Suprapubic skin (tissue), 4 donors: Measurements from ENCODE around the gene KCNG3.

ENCODE experiments used
- EP300 ChIP-seq: sonication (generic); formaldehyde crosslinking; IDR thresholded peaks from one replicate; pipeline ENCODE4 v1.6.1; 2017; ENCODE audit warnings: antibody characterized with exemption
- POLR2A ChIP-seq, 2 donors: fragments of 450-650 bp; IDR thresholded peaks; one replicate each; pipeline ENCODE4 v1.6.1; 2017; ENCODE audit warnings: antibody characterized with exemption in 2 of 2, mild to moderate bottlenecking in 2 of 2, moderate library complexity in 2 of 2
- POLR2AphosphoS5 ChIP-seq, 3 donors: sonication (generic); formaldehyde crosslinking; IDR thresholded peaks; one replicate each; pipeline ENCODE4 v1.6.1; 2017; ENCODE audit warnings: antibody characterized with exemption in 3 of 3
- TF ChIP-seq, protein P1 (sequence below), 2 donors: fragments of 200-600 bp in 1 of 2; fragments of 450-650 bp in 1 of 2; sonication (generic) in 1 of 2; IDR thresholded peaks; one replicate each; pipeline ENCODE4 v1.5.1; 2016 to 2019; ENCODE audit warnings: antibody characterized with exemption in 2 of 2, mild to moderate bottlenecking in 1 of 2, moderate library complexity in 1 of 2

DNA sequence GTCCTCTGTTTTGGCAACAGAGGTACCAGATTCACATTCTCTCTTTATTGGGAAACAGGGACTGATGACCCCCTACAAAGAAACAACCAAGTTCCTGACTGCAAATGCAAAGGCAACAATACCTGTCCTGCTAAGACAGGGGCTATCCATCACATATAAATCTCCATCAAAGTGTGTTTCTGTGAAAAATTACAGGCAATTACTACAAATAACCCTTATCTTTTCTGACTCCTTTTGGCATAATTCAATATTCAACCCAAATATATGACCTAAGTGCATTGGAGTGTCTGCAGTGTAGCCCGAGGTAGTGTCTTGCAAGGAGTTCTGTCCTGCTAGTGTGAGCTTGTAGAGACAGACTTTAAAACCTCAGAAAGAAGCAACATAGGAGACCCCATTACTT lies 35.4 kb downstream of the KCNG3 start:
- TF ChIP-seq, protein P1, sequence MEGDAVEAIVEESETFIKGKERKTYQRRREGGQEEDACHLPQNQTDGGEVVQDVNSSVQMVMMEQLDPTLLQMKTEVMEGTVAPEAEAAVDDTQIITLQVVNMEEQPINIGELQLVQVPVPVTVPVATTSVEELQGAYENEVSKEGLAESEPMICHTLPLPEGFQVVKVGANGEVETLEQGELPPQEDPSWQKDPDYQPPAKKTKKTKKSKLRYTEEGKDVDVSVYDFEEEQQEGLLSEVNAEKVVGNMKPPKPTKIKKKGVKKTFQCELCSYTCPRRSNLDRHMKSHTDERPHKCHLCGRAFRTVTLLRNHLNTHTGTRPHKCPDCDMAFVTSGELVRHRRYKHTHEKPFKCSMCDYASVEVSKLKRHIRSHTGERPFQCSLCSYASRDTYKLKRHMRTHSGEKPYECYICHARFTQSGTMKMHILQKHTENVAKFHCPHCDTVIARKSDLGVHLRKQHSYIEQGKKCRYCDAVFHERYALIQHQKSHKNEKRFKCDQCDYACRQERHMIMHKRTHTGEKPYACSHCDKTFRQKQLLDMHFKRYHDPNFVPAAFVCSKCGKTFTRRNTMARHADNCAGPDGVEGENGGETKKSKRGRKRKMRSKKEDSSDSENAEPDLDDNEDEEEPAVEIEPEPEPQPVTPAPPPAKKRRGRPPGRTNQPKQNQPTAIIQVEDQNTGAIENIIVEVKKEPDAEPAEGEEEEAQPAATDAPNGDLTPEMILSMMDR (IDR thresholded peaks at IDR 0.05), result no peak
- TF ChIP-seq POLR2AphosphoS5 (IDR thresholded peaks at IDR 0.05), result no peak
- no peak for TF ChIP-seq EP300
- TF ChIP-seq POLR2A (IDR thresholded peaks at IDR 0.05), result no peak
